D721Med (cell line): ENCODE data around the gene GPNMB.

Experiments used
- DNase-seq: peaks from one replicate; pipeline ENCODE4 v3.0.0; 2011; ENCODE audit warnings: low spot score; ENCODE audit not compliant: insufficient read length
- FAIRE-seq: peaks from 2 replicates; lab custom pipeline; 2011; peaks lifted over from hg19 to GRCh38; lab: Jason Lieb, UNC
- CTCF ChIP-seq: IDR thresholded peaks from 2 replicates; pipeline ENCODE4 v1.5.1; 2012; ENCODE audit warnings: mild to moderate bottlenecking, control low read depth; ENCODE audit not compliant: insufficient read depth; ENCODE audit errors: missing control alignments

GPNMB gene

GRCh38 chr7:23290993-23291392 is 44.4 kb downstream of the GPNMB start:
- no peak for TF ChIP-seq CTCF
- DNase-seq (no peak), FAIRE-seq (no peak)

GRCh38 chr7:23291957-23292560 is 45.5 kb downstream of the GPNMB start:
- no peak for DNase-seq
- no peak for TF ChIP-seq CTCF
- FAIRE-seq: no peak

GRCh38 chr7:23292623-23293022 is 46.0 kb downstream of the GPNMB start:
- FAIRE-seq (no peak), DNase-seq (no peak)
- TF ChIP-seq CTCF: no peak

- FAIRE-seq: no peak
- TF ChIP-seq CTCF: no peak
Observed at GRCh38 chr7:23293500-23294073, 47.0 kb downstream of the GPNMB start.

GRCh38 chr7:23294549-23295400 is 48.2 kb downstream of the GPNMB start:
- DNase-seq (no peak), FAIRE-seq (no peak)
- TF ChIP-seq CTCF: no peak

More at GRCh38 chr7:23293500-23294073, 47.0 kb downstream of the GPNMB start:
- no peak for DNase-seq

GRCh38 chr7:23295401-23295697 is 48.8 kb downstream of the GPNMB start:
- FAIRE-seq (no peak), DNase-seq (no peak)
- TF ChIP-seq CTCF: no peak
